ENCODE measurements around the gene PHLDA1. TPM values are rescaled to one million over a fixed set of nuclear protein-coding genes. Genes with fewer than 3 reads are reported as not detected.
A peak's percentile ranks its signal among the peaks of the same experiment; 100 is the strongest.

Gene PHLDA1
- total RNA-seq, 1 experiment from 2014 or later, result 34.9 TPM

DNA sequence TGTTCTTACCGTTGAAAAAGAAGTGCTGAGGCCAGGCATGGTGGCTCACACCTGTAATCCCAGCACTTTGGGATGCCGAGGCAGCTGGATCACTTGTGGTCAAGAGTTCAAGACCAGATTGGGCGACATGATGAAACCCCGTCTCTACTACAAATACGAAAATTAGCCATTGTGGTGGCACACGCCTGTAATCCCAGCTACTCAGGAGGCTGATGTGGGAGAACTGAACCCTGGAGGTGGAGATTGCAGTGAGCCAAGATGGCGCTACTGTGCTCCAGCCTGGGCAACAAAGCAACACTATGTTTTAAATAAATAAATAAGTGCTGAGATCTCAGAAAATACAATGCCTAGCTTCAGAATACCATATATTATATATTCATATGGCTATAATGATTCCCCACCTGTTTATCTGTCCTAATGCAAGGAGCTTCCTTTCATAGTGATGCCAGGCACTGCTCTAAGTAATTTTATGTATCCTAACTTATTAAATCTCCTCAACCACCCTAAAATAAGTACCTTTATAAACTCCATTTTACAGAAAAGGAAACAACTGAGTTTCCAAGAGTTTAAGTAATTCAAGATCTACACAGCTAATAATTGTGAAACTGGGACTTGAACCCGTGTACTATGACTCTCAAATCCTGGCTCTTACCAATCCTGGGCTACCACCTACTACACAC is 7.3 kb downstream of the PHLDA1 start:
- no peaks in the 10 kb centered on the region for H3K9me3 Mint-ChIP-seq
- CTCF ChIA-PET, result no interaction called here
- no peaks in the 10 kb centered on the region for H3K27me3 Mint-ChIP-seq (ENCODE audit: low read depth)
- peaks cover 61% of the 10 kb centered on the region for H3K4me1 Mint-ChIP-seq
- peaks cover 21% of the 10 kb centered on the region for H3K36me3 Mint-ChIP-seq
- POLR2A ChIA-PET, result no interaction called here
- ATAC-seq (no peak), DNase-seq (ENCODE audit: low spot score) (no peak)
- H3K4me3 Mint-ChIP-seq, result no peak overlapping the region
- TF ChIP-seq JUN (CRISPR knock-in tag; IDR thresholded peaks at IDR 0.05) (no peak), PRDM15 (CRISPR knock-in tag; IDR thresholded peaks at IDR 0.05) (no peak), ZNF121 (CRISPR knock-in tag; IDR thresholded peaks at IDR 0.05) (no peak), GRHL2 (CRISPR knock-in tag; IDR thresholded peaks at IDR 0.05; ENCODE audit: insufficient replicate concordance, severe bottlenecking) (no peak), GTF2I (CRISPR knock-in tag; conservative IDR thresholded peaks at IDR 0.05) (no peak), ZNF671 (CRISPR knock-in tag; IDR thresholded peaks at IDR 0.05) (no peak), MAX (CRISPR knock-in tag; IDR thresholded peaks at IDR 0.05) (no peak)
- H3K27ac Mint-ChIP-seq, result no peak overlapping the region

DNA sequence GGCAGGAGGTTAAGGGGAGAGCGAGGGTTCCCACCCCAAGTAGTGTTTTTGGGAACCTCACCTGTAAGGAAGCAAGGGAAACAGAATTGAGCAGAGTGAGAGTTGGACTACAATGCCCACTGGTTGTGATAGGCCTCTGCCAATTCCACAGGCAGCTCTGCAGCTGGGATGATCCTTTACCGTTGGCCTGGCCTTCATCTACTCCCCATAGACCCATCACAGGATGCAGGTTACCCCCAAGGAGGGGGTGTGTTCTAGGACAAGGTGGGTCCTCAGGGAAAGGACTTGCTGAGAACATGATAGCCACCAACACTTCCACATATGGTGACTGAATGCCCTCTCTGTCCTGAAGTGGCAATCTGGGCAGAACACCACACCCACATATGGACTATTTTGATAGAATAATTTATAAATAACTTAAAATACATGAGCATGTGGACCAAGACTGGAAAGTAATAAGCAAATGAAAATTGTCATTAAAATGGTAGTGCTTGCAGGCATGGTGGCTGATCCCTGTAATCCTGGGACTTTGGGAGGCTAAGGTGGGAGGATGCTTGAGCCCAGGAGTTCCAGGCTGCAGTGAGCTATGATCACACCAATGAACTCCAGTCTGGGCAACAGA is 8.4 kb downstream of the PHLDA1 start:
- H3K27ac Mint-ChIP-seq, result 0 out of 2 replicates have a peak overlapping the region, but pooled peaks have one; percentile 2
- POLR2A ChIA-PET, result no interaction called here

GRCh38 chr12:76022506-76022905 is 9.1 kb downstream of the PHLDA1 start:
- Mint-ChIP-seq H3K4me1 (peaks cover 62% of the 10 kb centered on the region), H3K9me3 (no peaks in the 10 kb centered on the region), H3K36me3 (peaks cover 10% of the 10 kb centered on the region), H3K27ac (0 out of 2 replicates have a peak overlapping the region, but pooled peaks have one; percentile 2), H3K4me3 (no peak overlapping the region), H3K27me3 (ENCODE audit: low read depth) (no peaks in the 10 kb centered on the region)
- ATAC-seq (no peak), DNase-seq (ENCODE audit: low spot score) (no peak)
- CTCF ChIA-PET, result interaction anchor here (0.8 kb wide), 1 partner anchor 15 kb away, joined by 3 read pairs; no protein-coding TSS in a partner anchor
- POLR2A ChIA-PET, result interaction anchor here (0.5 to 0.6 kb wide), 2 partner anchors 51 to 110 kb away, joined by 4 read pairs; no protein-coding TSS in a partner anchor
- TF ChIP-seq ESRRA (CRISPR knock-in tag; IDR thresholded peaks at IDR 0.05; ENCODE audit: borderline replicate concordance), result no peak
- TF ChIP-seq KAT7 (CRISPR knock-in tag; IDR thresholded peaks at IDR 0.05; ENCODE audit: borderline replicate concordance), result no peak
- TF ChIP-seq ZNF512 (CRISPR knock-in tag; IDR thresholded peaks at IDR 0.05; ENCODE audit: borderline replicate concordance), result no peak
- TF ChIP-seq, protein P1, sequence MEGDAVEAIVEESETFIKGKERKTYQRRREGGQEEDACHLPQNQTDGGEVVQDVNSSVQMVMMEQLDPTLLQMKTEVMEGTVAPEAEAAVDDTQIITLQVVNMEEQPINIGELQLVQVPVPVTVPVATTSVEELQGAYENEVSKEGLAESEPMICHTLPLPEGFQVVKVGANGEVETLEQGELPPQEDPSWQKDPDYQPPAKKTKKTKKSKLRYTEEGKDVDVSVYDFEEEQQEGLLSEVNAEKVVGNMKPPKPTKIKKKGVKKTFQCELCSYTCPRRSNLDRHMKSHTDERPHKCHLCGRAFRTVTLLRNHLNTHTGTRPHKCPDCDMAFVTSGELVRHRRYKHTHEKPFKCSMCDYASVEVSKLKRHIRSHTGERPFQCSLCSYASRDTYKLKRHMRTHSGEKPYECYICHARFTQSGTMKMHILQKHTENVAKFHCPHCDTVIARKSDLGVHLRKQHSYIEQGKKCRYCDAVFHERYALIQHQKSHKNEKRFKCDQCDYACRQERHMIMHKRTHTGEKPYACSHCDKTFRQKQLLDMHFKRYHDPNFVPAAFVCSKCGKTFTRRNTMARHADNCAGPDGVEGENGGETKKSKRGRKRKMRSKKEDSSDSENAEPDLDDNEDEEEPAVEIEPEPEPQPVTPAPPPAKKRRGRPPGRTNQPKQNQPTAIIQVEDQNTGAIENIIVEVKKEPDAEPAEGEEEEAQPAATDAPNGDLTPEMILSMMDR (IDR thresholded peaks at IDR 0.05), result no peak

More for the DNA sequence above, 8.4 kb downstream of the PHLDA1 start:
- H3K9me3 Mint-ChIP-seq, result no peaks in the 10 kb centered on the region
- no peak for ATAC-seq
- peaks cover 11% of the 10 kb centered on the region for H3K36me3 Mint-ChIP-seq
- peaks cover 60% of the 10 kb centered on the region for H3K4me1 Mint-ChIP-seq
- TF ChIP-seq GTF2I (CRISPR knock-in tag; conservative IDR thresholded peaks at IDR 0.05) (no peak), NR2C2 (CRISPR knock-in tag; IDR thresholded peaks at IDR 0.05) (no peak), NR3C1 (CRISPR knock-in tag; conservative IDR thresholded peaks at IDR 0.05; ENCODE audit: low read depth) (no peak)
- TF ChIP-seq, protein P2, sequence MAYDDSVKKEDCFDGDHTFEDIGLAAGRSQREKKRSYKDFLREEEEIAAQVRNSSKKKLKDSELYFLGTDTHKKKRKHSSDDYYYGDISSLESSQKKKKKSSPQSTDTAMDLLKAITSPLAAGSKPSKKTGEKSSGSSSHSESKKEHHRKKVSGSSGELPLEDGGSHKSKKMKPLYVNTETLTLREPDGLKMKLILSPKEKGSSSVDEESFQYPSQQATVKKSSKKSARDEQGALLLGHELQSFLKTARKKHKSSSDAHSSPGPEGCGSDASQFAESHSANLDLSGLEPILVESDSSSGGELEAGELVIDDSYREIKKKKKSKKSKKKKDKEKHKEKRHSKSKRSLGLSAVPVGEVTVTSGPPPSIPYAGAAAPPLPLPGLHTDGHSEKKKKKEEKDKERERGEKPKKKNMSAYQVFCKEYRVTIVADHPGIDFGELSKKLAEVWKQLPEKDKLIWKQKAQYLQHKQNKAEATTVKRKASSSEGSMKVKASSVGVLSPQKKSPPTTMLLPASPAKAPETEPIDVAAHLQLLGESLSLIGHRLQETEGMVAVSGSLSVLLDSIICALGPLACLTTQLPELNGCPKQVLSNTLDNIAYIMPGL (CRISPR knock-in tag; IDR thresholded peaks at IDR 0.05), result no peak
- TF ChIP-seq, protein P3, sequence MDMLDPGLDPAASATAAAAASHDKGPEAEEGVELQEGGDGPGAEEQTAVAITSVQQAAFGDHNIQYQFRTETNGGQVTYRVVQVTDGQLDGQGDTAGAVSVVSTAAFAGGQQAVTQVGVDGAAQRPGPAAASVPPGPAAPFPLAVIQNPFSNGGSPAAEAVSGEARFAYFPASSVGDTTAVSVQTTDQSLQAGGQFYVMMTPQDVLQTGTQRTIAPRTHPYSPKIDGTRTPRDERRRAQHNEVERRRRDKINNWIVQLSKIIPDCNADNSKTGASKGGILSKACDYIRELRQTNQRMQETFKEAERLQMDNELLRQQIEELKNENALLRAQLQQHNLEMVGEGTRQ (CRISPR knock-in tag; IDR thresholded peaks at IDR 0.05), result no peak
- DNase-seq (ENCODE audit: low spot score), result no peak
- CTCF ChIA-PET, result no interaction called here
- H3K4me3 Mint-ChIP-seq, result no peak overlapping the region
- no peaks in the 10 kb centered on the region for H3K27me3 Mint-ChIP-seq (ENCODE audit: low read depth)

Measured in WTC11 (cell line).